ENCODE results near the gene SPAG8.

DNA sequence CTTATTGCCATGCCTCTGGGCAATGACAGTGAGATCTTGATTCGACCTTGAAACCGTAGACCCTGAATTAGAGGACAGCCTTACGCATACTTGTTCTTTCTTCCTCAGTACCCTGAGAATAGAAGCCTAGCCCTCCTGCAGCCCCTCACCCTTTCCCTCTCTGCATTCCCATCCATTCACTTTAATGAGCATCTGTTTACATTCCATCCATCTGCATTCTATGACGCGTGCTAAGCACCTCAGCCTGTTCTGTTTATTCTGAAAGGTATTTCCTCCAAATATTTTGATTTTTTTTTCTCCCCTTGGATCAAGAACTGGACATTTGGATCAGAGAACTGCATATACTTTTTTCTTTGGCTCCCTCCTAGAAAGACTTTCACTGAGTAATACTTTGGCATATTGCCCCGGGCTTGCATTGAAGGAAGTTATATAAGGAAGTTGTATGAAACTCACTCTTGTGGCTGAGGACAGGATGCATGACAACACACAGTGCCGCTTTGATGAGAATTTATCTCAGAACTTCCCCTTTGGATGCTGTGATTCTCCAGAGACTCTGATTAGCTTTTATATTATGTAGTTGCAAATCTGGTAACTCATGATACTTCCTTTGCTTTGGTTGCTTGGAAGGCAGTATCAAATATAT is 32.7 kb upstream of the SPAG8 start:
- TF ChIP-seq, protein P1, sequence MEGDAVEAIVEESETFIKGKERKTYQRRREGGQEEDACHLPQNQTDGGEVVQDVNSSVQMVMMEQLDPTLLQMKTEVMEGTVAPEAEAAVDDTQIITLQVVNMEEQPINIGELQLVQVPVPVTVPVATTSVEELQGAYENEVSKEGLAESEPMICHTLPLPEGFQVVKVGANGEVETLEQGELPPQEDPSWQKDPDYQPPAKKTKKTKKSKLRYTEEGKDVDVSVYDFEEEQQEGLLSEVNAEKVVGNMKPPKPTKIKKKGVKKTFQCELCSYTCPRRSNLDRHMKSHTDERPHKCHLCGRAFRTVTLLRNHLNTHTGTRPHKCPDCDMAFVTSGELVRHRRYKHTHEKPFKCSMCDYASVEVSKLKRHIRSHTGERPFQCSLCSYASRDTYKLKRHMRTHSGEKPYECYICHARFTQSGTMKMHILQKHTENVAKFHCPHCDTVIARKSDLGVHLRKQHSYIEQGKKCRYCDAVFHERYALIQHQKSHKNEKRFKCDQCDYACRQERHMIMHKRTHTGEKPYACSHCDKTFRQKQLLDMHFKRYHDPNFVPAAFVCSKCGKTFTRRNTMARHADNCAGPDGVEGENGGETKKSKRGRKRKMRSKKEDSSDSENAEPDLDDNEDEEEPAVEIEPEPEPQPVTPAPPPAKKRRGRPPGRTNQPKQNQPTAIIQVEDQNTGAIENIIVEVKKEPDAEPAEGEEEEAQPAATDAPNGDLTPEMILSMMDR (IDR thresholded peaks at IDR 0.05): no peak
- no peak for TF ChIP-seq POLR2A (IDR thresholded peaks at IDR 0.05)

Data from Peyer's patch (tissue), 4 donors.